Cardiac muscle cell (in vitro differentiated cells and primary cell): ENCODE data around the gene RPS14. TPM values are rescaled to one million over a fixed set of nuclear protein-coding genes. Genes with fewer than 3 reads are reported as not detected.

Experiments used
- DNase-seq, 2 donors: peaks; one replicate each; pipeline versions ENCODE4 v3.0.0 to v3.0.0-alpha.2; 2010 to 2017; ENCODE audit warnings: low read depth in 1 of 2, low spot score in 1 of 2
- H3K27ac ChIP-seq: fragments of 200-600 bp; sonication (generic); 2 replicates; pipeline ENCODE4 v1.5.1; 2016
- H3K27me3 ChIP-seq: fragments of 200-600 bp; sonication (generic); 2 replicates; pipeline ENCODE4 v1.6.0; 2016; ENCODE audit warnings: control low read depth
- H3K36me3 ChIP-seq: fragments of 200-600 bp; sonication (generic); 2 replicates; pipeline ENCODE4 v1.5.1; 2016; ENCODE audit warnings: control low read depth
- H3K4me1 ChIP-seq: fragments of 200-600 bp; sonication (generic); 2 replicates; pipeline ENCODE4 v1.8.1; 2017; ENCODE audit warnings: low read depth, mild to moderate bottlenecking, mixed run types
- H3K4me3 ChIP-seq: fragments of 200-600 bp; sonication (generic); 2 replicates; pipeline ENCODE4 v1.5.1; 2016; ENCODE audit warnings: mild to moderate bottlenecking
- H3K9me3 ChIP-seq: fragments of 200-600 bp; sonication (generic); 2 replicates; pipeline ENCODE4 v1.5.1; 2017; ENCODE audit warnings: low read depth, mild to moderate bottlenecking, control low read depth
- CTCF ChIP-seq: IDR thresholded peaks from 2 replicates; pipeline ENCODE4 v1.5.1; 2012; ENCODE audit warnings: low read depth, mild to moderate bottlenecking, low read length
- polyA plus RNA-seq: library from polyadenylated mRNA; unstranded; fragments of >200 nt; fragmentation: Nextera tagmentation; extraction: Ambion mirVana; gene quantifications from 2 replicates; pipeline ENCODE4 v1.2.1, GENCODE V29; 2016
- total RNA-seq: library from RNA; depleted of rRNA; stranded (reverse); fragments of >200 nt; gene quantifications from 2 replicates; pipeline ENCODE4 v1.2.3, GENCODE V29; 2016

Gene RPS14
- total and polyA plus RNA-seq, 2 experiments from 2014 or later = 1,307 to 2,781 TPM

GRCh38 chr5:150410524-150411244 is 38.9 kb downstream of the RPS14 start:
- H3K36me3 ChIP-seq = no peaks in the 10 kb centered on the region
- TF ChIP-seq CTCF = no peak
- H3K4me1 ChIP-seq = peaks cover 12% of the 10 kb centered on the region
- H3K27me3 ChIP-seq = no peaks in the 10 kb centered on the region
- DNase-seq = peak; percentile 84 to 87
- H3K9me3 ChIP-seq = no peaks in the 10 kb centered on the region
- peak overlapping the region; percentile 22 for H3K27ac ChIP-seq
- H3K4me3 ChIP-seq = no peak overlapping the region

- Histone ChIP-seq H3K27me3 (no peaks in the 10 kb centered on the region), H3K4me3 (no peak overlapping the region), H3K9me3 (no peaks in the 10 kb centered on the region), H3K4me1 (peaks cover 12% of the 10 kb centered on the region), H3K27ac (no peak overlapping the region), H3K36me3 (no peaks in the 10 kb centered on the region)
- no peak for TF ChIP-seq CTCF
- peak; percentile 89 to 92 for DNase-seq
Measured at GRCh38 chr5:150409638-150410523, 39.7 kb downstream of the RPS14 start.

GRCh38 chr5:150408231-150408943 is 41.2 kb downstream of the RPS14 start:
- TF ChIP-seq CTCF = no peak
- peaks cover 12% of the 10 kb centered on the region for H3K4me1 ChIP-seq
- H3K4me3 ChIP-seq = no peak overlapping the region
- H3K27me3 ChIP-seq = no peaks in the 10 kb centered on the region
- H3K27ac ChIP-seq = no peak overlapping the region
- no peaks in the 10 kb centered on the region for H3K36me3 ChIP-seq
- DNase-seq = no peak
- no peaks in the 10 kb centered on the region for H3K9me3 ChIP-seq

- H3K4me3 ChIP-seq = no peak overlapping the region
- no peaks in the 10 kb centered on the region for H3K27me3 ChIP-seq
- TF ChIP-seq CTCF = no peak
- H3K4me1 ChIP-seq = peaks cover 10% of the 10 kb centered on the region
- no peak overlapping the region for H3K27ac ChIP-seq
- DNase-seq = no peak
- H3K9me3 ChIP-seq = no peaks in the 10 kb centered on the region
- no peaks in the 10 kb centered on the region for H3K36me3 ChIP-seq
Measured at GRCh38 chr5:150407096-150407720, 42.3 kb downstream of the RPS14 start.

- H3K4me3 ChIP-seq = no peak overlapping the region
- H3K9me3 ChIP-seq = no peaks in the 10 kb centered on the region
- H3K27ac ChIP-seq = no peak overlapping the region
- no peaks in the 10 kb centered on the region for H3K27me3 ChIP-seq
- H3K36me3 ChIP-seq = no peaks in the 10 kb centered on the region
- no peak for TF ChIP-seq CTCF
- H3K4me1 ChIP-seq = peaks cover 13% of the 10 kb centered on the region
- no peak for DNase-seq
Measured at GRCh38 chr5:150406723-150407095, 42.8 kb downstream of the RPS14 start.
